VCaP (cell line): ENCODE data around the gene ZDHHC8.

Source experiments
- H3K27ac ChIP-seq: fragments of 450-650 bp; 2 replicates; pipeline ENCODE4 v1.5.1; 2017
- TF ChIP-seq, protein P1 (sequence below): fragments of 450-650 bp; conservative IDR thresholded peaks from 2 replicates; pipeline ENCODE4 v1.5.1; 2017; ENCODE audit warnings: mild to moderate bottlenecking, moderate library complexity

ZDHHC8 gene

DNA sequence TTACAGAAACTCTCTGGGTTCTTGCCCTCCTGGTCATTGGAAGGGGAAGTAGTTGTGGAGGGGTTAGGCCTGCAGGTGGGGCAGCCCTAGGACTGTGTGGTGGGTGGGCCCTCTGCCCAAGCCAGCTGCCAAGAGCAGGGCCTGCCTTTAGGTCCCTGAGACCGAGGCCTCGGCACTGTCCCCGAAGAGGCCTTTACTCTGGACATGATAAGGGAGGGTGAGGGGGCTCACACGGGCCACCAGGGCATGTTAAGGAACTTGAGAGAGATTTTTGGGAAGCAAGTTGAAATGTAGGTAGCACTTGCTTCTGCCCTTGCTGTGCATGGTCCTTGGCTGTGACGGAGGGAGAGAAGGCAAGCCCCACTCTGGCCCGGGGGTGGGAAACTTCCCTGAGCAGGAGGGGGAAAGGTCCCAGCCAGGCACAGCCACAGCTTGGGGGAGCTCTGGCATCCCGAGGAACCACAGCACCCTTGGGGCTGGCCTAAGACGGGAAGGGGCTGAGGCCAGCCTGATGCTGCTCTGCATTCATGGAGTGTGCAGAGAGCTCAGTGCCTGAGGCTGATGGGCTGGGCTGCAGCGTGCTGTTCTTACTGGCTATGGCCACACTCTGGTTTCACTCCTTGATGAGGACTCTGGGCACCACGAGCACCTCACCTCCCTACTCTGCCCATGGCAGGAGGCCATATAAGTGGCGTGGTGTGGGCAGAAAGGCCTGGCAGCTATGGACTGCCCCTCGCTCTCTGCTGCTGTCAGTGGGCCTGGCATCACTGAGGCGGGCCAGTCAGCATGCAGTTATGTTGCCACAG is 23.4 kb upstream of the ZDHHC8 start:
- TF ChIP-seq, protein P1, sequence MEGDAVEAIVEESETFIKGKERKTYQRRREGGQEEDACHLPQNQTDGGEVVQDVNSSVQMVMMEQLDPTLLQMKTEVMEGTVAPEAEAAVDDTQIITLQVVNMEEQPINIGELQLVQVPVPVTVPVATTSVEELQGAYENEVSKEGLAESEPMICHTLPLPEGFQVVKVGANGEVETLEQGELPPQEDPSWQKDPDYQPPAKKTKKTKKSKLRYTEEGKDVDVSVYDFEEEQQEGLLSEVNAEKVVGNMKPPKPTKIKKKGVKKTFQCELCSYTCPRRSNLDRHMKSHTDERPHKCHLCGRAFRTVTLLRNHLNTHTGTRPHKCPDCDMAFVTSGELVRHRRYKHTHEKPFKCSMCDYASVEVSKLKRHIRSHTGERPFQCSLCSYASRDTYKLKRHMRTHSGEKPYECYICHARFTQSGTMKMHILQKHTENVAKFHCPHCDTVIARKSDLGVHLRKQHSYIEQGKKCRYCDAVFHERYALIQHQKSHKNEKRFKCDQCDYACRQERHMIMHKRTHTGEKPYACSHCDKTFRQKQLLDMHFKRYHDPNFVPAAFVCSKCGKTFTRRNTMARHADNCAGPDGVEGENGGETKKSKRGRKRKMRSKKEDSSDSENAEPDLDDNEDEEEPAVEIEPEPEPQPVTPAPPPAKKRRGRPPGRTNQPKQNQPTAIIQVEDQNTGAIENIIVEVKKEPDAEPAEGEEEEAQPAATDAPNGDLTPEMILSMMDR: no peak
- H3K27ac ChIP-seq: no peak overlapping the region; the same call in 1 of the 2 replicates

DNA sequence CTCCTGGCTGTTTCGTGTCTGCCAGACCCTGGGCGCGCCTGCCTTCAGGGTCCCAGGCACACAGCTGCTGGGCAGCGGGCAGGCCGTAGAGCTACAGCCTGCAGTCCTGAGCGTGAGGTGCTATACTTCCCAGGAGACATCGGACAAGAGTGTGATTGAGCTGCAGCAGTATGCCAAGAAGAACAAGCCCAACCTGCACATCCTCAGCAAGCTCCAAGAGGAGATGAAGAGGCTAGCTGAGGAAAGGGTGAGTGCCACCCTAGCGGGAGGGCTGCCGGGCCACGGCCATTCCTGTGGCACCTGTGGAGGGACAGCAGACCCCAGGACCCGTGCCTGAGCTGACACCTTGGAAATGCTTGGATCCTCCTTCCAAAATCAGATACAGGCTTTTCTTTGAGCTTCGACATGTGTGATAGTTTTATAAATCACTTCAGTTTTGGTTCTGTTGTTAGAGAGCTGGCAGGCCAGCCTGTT is 22.8 kb upstream of the ZDHHC8 start:
- H3K27ac ChIP-seq: peak overlapping the region; percentile 4; the same call in 1 of the 2 replicates
- TF ChIP-seq, protein P1: no peak

DNA sequence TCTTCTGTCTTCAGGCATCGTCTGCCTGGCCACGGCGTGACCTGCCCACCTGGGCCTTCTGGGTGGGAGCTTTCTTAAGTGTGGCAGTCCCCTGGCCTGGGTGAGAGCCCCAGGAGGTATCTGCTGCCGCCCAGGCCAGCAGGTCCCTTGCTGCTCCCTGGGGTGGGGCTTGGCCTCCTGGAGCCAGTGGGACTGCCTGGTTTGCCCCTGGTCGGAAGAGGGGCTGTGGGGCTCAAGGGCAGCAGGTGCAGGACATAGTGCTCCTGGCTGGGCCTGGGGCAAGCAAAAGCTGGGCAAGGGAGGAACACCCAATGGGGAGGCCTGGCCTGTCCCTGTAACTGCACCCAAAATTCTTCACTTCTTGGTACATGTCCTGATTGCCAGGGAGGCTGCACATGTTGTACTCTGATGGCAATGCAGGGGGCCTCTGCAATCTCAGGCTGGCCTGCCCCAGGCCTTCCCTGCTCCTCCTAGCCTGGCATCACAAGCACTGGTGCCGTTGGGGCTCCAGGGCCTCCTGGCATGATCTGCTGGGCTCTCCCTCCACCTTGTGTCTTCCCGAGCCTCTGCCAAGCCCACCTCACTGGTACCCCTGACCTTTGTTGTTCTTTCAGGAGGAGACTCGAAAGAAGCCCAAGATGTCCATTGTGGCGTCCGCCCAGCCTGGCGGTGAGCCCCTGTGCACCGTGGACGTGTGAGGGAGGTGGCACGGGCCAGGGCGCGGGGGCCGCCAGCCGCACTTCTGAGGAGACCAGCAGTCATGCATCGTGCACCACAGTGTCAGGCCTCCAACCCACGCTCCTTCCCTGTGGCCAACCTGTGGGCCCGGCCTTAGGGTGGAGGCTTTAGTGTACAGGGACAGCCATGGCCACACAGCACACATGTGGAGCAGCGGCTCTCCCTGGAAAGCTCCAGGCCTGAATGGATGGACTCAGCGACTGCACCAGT is 21.9 kb upstream of the ZDHHC8 start:
- peak overlapping the region; percentile 38; the same call in 1 of the 2 replicates for H3K27ac ChIP-seq
- TF ChIP-seq, protein P1: no peak

DNA sequence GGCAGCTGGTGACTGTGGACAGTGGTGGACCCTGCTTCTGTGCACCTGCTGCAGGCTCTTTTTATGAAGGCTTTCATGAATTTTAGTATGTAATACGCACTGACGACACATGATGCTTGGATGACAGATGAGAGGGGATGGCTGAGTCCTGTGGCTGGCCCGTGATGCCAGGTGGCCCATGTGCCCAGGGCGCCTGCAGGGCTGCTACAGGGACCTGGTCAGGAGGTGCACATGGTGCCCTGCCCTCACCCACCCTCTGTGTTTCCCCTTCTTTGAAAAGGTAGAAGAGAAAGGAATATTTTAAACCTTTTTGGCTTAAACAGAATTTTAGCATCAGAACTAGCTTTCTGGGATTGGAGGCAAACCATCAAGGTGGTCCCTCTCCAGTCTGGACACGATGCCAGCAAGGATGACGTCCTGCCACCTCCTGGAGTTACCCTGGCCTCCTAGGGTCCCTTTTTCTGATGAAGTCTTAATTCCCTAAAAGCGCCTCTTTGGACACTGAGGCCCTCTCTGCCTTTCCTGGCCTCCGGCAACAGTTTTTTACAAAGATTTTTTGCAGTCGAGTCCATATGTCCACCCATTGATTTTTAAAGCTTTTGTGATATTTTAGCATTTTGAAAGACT is 21.1 kb upstream of the ZDHHC8 start:
- H3K27ac ChIP-seq: peak overlapping the region; percentile 38; the same call in 1 of the 2 replicates
- TF ChIP-seq, protein P1: no peak

DNA sequence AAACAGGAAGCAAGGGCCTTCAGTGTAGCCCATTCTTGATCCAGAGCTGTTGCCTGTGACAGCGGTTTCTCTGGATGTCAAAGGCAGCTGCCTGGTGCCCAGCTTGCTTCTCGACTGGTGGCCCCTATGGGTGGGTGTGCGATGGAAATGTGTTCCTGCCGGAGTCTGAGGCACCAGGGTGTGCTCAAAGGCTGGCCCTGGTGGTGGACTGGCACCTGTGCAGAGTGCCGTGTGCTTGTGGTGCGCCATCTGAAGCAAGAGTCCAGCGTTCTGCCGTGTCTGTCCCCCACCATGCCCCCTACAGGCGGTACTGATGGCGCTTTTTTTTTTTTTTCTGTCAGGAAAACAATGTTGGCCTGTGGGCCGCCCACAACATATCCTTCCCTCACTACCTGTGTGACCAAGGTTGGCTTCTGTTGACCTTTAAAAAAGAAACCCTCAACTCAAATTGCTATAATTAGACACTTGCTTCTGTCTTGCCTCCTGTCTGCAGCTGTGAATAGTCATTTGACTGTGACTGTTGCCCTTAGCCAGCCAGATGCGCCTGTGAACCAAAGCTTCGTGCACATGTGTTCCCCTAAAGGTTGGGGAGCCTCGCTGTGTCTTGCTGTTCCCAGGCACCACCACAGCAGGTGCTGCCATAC is 20.4 kb upstream of the ZDHHC8 start:
- H3K27ac ChIP-seq: peak overlapping the region; percentile 38
- TF ChIP-seq, protein P1: peak; percentile 65

DNA sequence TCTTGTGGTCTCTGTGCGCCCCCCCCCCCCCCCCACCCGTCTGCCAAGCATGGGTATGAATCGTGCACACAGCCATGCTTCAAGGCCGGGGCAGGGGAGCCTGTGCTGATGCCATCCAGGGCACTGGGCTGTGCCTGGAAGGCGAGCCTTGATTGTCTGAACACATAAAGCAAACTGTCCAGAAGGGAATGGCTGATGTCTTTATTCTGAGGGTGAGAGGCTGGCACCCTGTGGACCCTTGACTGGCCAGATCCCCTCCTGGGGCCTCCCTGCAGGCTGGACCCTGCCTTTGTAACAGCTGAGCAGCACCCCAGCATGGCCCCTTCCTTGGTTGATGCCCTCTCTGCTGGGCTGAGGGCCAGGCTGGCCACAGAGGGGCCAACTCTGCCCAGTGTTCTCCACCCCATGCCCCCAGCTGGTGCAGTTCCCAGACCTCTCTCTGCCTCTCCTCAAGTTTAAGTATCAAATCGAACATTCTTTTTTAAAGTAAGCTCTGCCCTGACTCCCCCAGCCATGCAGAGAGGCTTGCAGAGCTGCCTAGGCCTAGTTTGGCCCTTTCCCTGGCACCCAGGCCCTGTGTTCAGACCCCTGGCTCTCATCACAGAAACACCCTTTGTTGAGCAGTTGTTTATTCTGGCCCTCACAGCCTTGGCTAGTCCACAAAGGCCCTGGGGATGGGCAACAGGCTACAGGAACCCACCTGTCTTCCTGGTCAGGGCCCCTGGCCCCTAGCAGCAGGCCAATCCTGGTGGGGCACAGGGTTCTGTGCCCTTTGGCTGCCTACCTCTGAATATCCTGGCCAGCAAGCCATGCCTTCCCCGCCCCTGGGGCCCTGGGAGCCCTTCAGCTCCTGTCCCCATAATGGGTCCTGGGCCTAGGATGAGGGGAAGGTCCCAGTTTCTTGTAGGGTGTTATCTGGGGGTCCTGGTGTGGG is 19.6 kb upstream of the ZDHHC8 start:
- TF ChIP-seq, protein P1: no peak
- peak overlapping the region; percentile 38; the same call in 1 of the 2 replicates for H3K27ac ChIP-seq
